ENCODE data around the gene TRPV6.

DNA sequence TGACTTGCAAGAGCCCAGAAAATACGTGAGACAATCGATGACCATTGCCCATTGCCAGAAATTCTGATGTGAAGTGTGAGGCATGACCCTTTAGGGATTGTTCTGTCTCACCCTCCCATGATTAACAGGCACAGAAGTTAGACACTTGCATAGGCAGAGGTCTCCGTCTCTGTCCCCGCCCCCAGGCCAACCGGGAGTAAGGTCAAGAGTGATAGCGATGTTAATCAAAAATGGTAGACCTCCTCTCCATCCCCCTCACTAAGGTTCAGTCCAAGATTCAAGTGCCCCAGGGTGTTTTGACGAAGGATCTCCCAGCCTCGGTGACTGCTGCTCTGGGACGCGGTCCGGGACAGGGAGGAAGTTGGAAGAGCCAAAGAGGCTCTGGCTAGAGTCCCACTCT lies 22.7 kb upstream of the TRPV6 start:
- TF ChIP-seq, protein P1, sequence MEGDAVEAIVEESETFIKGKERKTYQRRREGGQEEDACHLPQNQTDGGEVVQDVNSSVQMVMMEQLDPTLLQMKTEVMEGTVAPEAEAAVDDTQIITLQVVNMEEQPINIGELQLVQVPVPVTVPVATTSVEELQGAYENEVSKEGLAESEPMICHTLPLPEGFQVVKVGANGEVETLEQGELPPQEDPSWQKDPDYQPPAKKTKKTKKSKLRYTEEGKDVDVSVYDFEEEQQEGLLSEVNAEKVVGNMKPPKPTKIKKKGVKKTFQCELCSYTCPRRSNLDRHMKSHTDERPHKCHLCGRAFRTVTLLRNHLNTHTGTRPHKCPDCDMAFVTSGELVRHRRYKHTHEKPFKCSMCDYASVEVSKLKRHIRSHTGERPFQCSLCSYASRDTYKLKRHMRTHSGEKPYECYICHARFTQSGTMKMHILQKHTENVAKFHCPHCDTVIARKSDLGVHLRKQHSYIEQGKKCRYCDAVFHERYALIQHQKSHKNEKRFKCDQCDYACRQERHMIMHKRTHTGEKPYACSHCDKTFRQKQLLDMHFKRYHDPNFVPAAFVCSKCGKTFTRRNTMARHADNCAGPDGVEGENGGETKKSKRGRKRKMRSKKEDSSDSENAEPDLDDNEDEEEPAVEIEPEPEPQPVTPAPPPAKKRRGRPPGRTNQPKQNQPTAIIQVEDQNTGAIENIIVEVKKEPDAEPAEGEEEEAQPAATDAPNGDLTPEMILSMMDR (IDR thresholded peaks at IDR 0.05; ENCODE audit: poor library complexity), result no peak
- TF ChIP-seq EZH2 (IDR thresholded peaks at IDR 0.05; ENCODE audit: borderline replicate concordance), result no peak
- no peak for TF ChIP-seq EZH2phosphoT487 (IDR thresholded peaks at IDR 0.05; ENCODE audit: low read depth, severe bottlenecking, unreplicated experiment)
